ENCODE measurements around the gene CCDC81. TPM values are rescaled to one million over a fixed set of nuclear protein-coding genes. Genes with fewer than 3 reads are reported as not detected.
A peak's percentile ranks its signal among the peaks of the same experiment; 100 is the strongest.

Gene CCDC81
- polyA plus RNA-seq, 1 donor (not counting 4 experiments of a cell fraction or from before 2014, with no cell fraction given): 0.42 TPM

GRCh38 chr11:86459002-86459385, 84.3 kb downstream of the CCDC81 start:
- Histone ChIP-seq H3K4me1 (ENCODE audit: control insufficient read depth, extremely low read depth, insufficient read depth, low read length) (peaks cover 38% of the 10 kb centered on the region), H3K9me3 (ENCODE audit: control insufficient read depth, low read depth, low read length) (no peaks in the 10 kb centered on the region), H3K9me1 (ENCODE audit: control insufficient read depth, extremely low read depth, insufficient read depth, low read length) (no peaks in the 10 kb centered on the region), H2AFZ (ENCODE audit: control insufficient read depth, low read length) (no peak overlapping the region), H3K4me2 (ENCODE audit: control insufficient read depth, extremely low read depth, insufficient read depth, low read depth, low read length) (no peak overlapping the region), H3K27me3 (ENCODE audit: control insufficient read depth, extremely low read depth, insufficient read depth, low read length) (no peaks in the 10 kb centered on the region), H3K36me3 (ENCODE audit: control insufficient read depth in 2 of 2, extremely low read depth in 1 of 2, insufficient read depth in 2 of 2, low read length in 2 of 2) (no peaks in the 10 kb centered on the region), H3K4me3 (ENCODE audit: control insufficient read depth in 2 of 3, extremely low read depth in 1 of 3, insufficient read depth in 2 of 3, low read depth in 1 of 3, low read length in 3 of 3) (no peak overlapping the region), H3K79me2 (ENCODE audit: control insufficient read depth, insufficient read depth, low read length) (no peaks in the 10 kb centered on the region), H3K27ac (ENCODE audit: control insufficient read depth, insufficient read depth, low read length) (no peak overlapping the region), H3K9ac (ENCODE audit: control insufficient read depth, extremely low read depth, insufficient read depth, low read length) (no peak overlapping the region), H4K20me1 (ENCODE audit: control insufficient read depth, extremely low read depth, insufficient read depth, low read length) (no peaks in the 10 kb centered on the region)
- DNase-seq (ENCODE audit: low read depth, low spot score) (no peak), FAIRE-seq (no peak)
- TF ChIP-seq EZH2 (IDR thresholded peaks at IDR 0.05; ENCODE audit: low read length): no peak
- dilution Hi-C loops (cut with MboI; ENCODE audit: extremely low pct_ligation_motif_present, low sequenced_read_pairs): no loop called here

- Histone ChIP-seq H3K36me3 (ENCODE audit: control insufficient read depth in 2 of 2, extremely low read depth in 1 of 2, insufficient read depth in 2 of 2, low read length in 2 of 2) (no peaks in the 10 kb centered on the region), H3K79me2 (ENCODE audit: control insufficient read depth, insufficient read depth, low read length) (no peaks in the 10 kb centered on the region), H3K9me1 (ENCODE audit: control insufficient read depth, extremely low read depth, insufficient read depth, low read length) (no peaks in the 10 kb centered on the region), H3K9me3 (ENCODE audit: control insufficient read depth, low read depth, low read length) (no peaks in the 10 kb centered on the region), H4K20me1 (ENCODE audit: control insufficient read depth, extremely low read depth, insufficient read depth, low read length) (no peaks in the 10 kb centered on the region), H3K27me3 (ENCODE audit: control insufficient read depth, extremely low read depth, insufficient read depth, low read length) (no peaks in the 10 kb centered on the region), H3K9ac (ENCODE audit: control insufficient read depth, extremely low read depth, insufficient read depth, low read length) (no peak overlapping the region), H3K4me1 (ENCODE audit: control insufficient read depth, extremely low read depth, insufficient read depth, low read length) (peaks cover 44% of the 10 kb centered on the region), H3K4me2 (ENCODE audit: control insufficient read depth, extremely low read depth, insufficient read depth, low read depth, low read length) (peak overlapping the region; percentile 17), H3K27ac (ENCODE audit: control insufficient read depth, insufficient read depth, low read length) (peak overlapping the region; percentile 52), H3K4me3 (ENCODE audit: control insufficient read depth in 2 of 3, extremely low read depth in 1 of 3, insufficient read depth in 2 of 3, low read depth in 1 of 3, low read length in 3 of 3) (no peak overlapping the region), H2AFZ (ENCODE audit: control insufficient read depth, low read length) (no peak overlapping the region)
- no peak for TF ChIP-seq EZH2 (IDR thresholded peaks at IDR 0.05; ENCODE audit: low read length)
- no peak for TF ChIP-seq CTCF (optimal IDR thresholded peaks at IDR 0.05 in 1 of 3, IDR thresholded peaks at IDR 0.05 in 1 of 3, conservative IDR thresholded peaks at IDR 0.05 in 1 of 3; ENCODE audit: extremely low read depth in 1 of 3, insufficient read depth in 2 of 3, low read length in 3 of 3)
- dilution Hi-C loops (cut with MboI; ENCODE audit: extremely low pct_ligation_motif_present, low sequenced_read_pairs): no loop called here
- FAIRE-seq (peak; percentile 85), DNase-seq (ENCODE audit: low read depth, low spot score) (peak; percentile 68)
These were observed 85.2 kb downstream of the CCDC81 start for GRCh38 chr11:86459682-86460460.
